ENCODE data around the gene MAB21L3. TPM values are rescaled to one million over a fixed set of nuclear protein-coding genes. Genes with fewer than 3 reads are reported as not detected.

The MAB21L3 gene
- polyA plus RNA-seq, 3 donors, result 0.88 to 1.1 (median 0.98) TPM

Other genes starting within 250 kb of the MAB21L3 start
- 1 to 10 TPM; 4.6 to 6.4 (median 5.0) TPM for gene SLC22A15, start 134.9 kb upstream of the MAB21L3 start, polyA plus RNA-seq (ENCODE audit: insufficient read length in 3 of 3)

Data from right renal cortex interstitium (tissue), 3 donors.